GM21360 (cell line): Measurements from ENCODE around the gene TFEB.

ENCODE experiments used
- ATAC-seq: cut with Tn5 transposase; IDR thresholded peaks from one replicate; pipeline ENCODE4 v1.9.1; 2021; ENCODE audit warnings: mild to moderate bottlenecking, moderate library complexity; ENCODE audit not compliant: unreplicated experiment

The TFEB gene

GRCh38 chr6:41735427-41736185 lies at the start of gene TFEB:
Gene TFEB, minus strand, starts transcription at chr6:41735608. Its CDS starts 44,395 bp downstream, at chr6:41691213.
- peak; percentile 44 for ATAC-seq

- ATAC-seq = no peak
These were observed 49.3 kb upstream of the TFEB start for GRCh38 chr6:41784581-41785171.

- no peak for ATAC-seq
These were observed 47.8 kb upstream of the TFEB start for GRCh38 chr6:41783106-41783780.

- no peak for ATAC-seq
These were observed 45.9 kb upstream of the TFEB start for GRCh38 chr6:41781366-41781730.

- no peak for ATAC-seq
These were observed 45.4 kb upstream of the TFEB start, which contains the start of gene PRICKLE4 for GRCh38 chr6:41780551-41781365. Gene PRICKLE4, plus strand, starts transcription at chr6:41780782. Its CDS starts 2,692 bp downstream, at chr6:41783474.

- ATAC-seq = peak; percentile 89
These were observed 44.6 kb upstream of the TFEB start, which contains the start of gene FRS3 for GRCh38 chr6:41779788-41780550. Gene FRS3, minus strand, starts transcription at chr6:41779900. Its CDS starts 2,913 bp downstream, at chr6:41776987.

- no peak for ATAC-seq
These were observed 43.9 kb upstream of the TFEB start for GRCh38 chr6:41779336-41779735.

GRCh38 chr6:41778895-41779294 lies 43.5 kb upstream of the TFEB start:
- ATAC-seq = no peak

- ATAC-seq = no peak
These were observed 42.3 kb upstream of the TFEB start for GRCh38 chr6:41777551-41778285.

- no peak for ATAC-seq
These were observed 40.0 kb upstream of the TFEB start for GRCh38 chr6:41775293-41775882.

GRCh38 chr6:41774841-41775240 lies 39.4 kb upstream of the TFEB start:
- no peak for ATAC-seq

GRCh38 chr6:41771058-41771983 lies 35.9 kb upstream of the TFEB start:
- no peak for ATAC-seq

GRCh38 chr6:41770381-41771057 lies 35.1 kb upstream of the TFEB start:
- no peak for ATAC-seq

GRCh38 chr6:41769376-41769775 lies 34.0 kb upstream of the TFEB start:
- ATAC-seq = no peak

- ATAC-seq = no peak
These were observed 33.3 kb upstream of the TFEB start for GRCh38 chr6:41768545-41769308.

GRCh38 chr6:41767112-41767833 lies 31.9 kb upstream of the TFEB start:
- no peak for ATAC-seq
